HG03439 (cell line): ENCODE measurements around the gene IRAK4.
A peak's percentile ranks its signal among the peaks of the same experiment; 100 is the strongest.

Source experiments
- ATAC-seq: cut with Tn5 transposase; IDR thresholded peaks from one replicate; pipeline ENCODE4 v1.9.1; 2021; ENCODE audit warnings: mild to moderate bottlenecking, moderate library complexity; ENCODE audit not compliant: unreplicated experiment

Gene IRAK4

DNA sequence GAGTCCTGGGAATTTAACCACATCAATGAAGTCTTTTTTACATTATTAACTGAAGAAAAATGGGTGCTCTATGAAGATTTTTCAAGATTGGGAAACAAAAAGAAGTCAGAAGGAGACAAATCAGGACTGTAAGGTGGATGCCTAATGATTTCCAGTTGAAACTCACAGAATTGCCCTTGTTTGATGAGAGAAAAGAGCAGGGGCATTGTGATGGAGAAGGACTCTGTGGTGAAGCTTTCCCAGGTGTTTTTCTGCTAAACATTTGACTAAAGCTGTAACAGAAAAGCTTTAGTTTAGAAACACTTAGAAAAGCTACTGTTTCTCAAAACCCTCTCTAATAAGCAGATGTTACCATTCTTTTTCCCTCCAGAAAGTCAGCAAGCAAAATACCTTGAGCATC, 5.8 kb downstream of the IRAK4 start:
- no peak for ATAC-seq

DNA sequence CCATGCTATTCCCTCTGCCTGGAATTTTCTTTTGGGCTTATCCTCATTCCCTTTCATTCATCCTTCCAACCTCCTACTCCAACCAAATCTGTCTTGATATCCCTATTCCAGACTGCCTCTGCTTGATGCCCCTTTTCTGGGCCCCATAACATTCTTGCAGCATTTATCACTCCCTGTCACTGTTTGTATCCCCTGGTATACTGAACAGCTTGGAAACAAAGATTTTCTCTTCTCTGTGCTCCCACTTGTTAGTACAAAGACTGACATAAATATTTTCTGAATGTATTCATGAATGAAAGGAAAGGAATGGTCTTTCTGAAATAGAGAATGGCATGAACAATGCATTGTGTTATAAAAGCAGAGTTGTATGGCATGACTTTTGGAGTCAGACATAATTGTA, 7.5 kb downstream of the IRAK4 start:
- no peak for ATAC-seq

DNA sequence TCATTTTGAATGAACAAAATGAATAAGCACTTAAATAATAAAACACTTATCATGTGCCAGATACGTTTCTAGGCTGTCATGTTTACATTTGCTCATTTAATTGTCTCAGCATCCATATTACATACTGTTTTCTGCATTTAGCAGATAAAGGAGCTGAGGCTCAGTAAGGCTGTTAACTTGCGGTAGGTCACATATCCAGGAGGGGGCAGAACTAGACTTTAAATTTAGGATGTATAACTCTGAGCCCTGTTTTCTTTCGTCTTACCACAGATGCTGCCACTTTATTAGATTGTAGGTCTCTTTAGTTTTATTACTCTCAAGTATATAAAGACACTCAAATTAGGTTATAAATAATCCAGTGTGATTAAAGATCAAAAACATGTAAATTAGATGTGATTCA, 17.7 kb downstream of the IRAK4 start:
- ATAC-seq: no peak

- no peak for ATAC-seq
Observed at GRCh38 chr12:43786899-43787693, 28.3 kb downstream of the IRAK4 start.

DNA sequence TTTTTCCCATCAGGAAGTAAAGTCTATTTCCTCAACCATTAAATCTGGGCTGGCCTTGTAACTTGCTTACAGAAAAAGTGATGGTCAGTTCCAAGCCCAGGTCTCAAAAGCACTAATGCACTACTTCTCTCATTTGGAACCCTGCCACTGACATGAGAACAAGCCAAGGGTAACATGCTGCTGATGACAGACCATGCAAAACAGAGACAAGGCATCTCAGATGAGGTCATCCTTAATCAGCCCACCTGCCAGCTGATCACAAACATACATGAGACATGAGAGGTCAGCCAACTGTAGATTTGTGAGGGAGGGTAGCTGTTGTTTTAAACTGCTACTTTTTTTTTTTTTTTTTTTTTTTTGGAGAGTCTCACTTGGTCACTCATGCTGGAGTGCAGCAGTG, 31.2 kb downstream of the IRAK4 start:
- no peak for ATAC-seq

- ATAC-seq: no peak
Observed at GRCh38 chr12:43795716-43796280, 37.0 kb downstream of the IRAK4 start.

- no peak for ATAC-seq
Observed at GRCh38 chr12:43797561-43798217, 38.9 kb downstream of the IRAK4 start.

- ATAC-seq: no peak
Observed at GRCh38 chr12:43805149-43805859, 46.6 kb downstream of the IRAK4 start.

DNA sequence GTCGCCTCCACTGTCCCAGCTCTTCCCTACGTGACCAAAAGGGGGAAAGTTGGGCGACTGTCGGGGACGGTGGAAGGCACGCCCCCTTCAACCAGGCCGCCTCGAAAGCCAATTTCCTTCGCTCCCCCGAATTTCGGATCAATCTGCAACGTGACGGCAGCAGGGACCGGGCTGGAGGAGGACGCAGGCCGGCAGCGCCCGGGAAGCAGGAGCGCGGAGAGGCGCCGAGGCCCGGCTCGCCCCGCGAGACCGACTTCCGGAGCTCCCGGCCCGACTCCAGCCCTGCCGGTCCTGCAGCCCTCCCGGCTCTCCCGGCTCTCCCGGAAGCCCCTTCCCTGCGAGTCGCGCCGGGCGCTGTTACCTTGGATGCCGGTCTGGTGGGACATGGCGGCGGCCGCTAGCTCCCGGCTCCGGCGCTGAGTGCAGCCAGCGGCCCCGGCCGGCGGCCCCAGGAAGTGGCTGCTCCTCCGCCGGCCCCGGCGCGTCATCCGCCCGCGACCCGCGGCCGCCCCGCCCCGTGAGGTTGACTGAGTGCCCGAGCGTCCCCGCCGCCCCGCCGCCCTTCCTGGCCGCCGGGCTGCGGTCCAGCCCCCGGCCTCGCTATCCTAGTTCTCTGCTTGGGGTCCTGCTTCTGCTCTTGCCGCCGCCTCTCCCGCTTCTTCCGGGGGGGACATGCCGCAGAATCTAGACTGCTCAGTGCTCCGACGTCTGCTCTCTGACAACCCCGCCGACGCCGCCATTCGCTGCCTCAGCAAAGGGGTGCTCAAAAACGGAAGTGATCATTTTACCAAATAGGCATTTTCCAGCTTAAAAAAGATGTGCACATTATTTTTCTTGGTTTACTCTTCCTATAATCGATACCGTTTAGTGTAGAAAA, 47.3 kb downstream of the IRAK4 start, which contains the start of gene TWF1:
TWF1 (minus strand) TSS at position 458 of the 877 bp plus-strand sequence; CDS start at position 386, 72 bp downstream.
- ATAC-seq: peak; percentile 96

DNA sequence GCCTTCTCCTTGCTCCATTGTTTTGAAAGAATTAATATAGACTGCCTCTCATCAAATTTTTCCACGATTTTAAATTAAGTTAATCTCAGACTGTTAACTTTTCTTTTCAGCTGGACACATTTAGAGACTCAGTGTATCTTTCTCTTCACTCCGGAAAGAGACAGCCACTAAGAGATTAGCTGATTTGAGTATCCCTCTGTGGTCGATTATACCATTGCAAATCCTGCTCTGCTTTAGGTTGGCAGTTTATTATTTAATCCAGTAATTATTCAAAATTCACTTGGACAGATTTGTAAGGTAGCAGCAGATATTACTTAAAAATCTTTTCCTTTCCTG, 48.0 kb downstream of the IRAK4 start:
- ATAC-seq: no peak

- ATAC-seq: no peak
Observed at GRCh38 chr12:43807386-43807785, 48.6 kb downstream of the IRAK4 start.

DNA sequence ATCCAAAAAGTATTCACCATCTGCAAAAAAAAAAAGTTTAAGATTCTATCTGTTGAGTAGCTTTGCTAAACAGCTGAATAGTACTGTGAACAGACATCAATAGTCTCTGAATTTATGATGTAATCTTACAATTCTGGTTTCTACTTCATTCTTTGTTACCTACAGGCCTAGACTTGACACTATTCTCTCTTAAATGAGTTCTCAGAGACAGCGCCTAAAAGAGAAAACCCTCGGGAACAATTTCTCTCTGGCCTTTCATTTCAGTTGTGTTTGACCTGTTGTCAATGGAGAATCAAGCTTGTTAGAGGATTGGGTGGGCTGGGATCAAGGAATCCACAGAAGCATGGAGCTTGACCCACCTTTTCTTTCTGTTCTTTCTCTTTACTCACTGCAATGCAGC, 53.3 kb downstream of the IRAK4 start:
- ATAC-seq: no peak

DNA sequence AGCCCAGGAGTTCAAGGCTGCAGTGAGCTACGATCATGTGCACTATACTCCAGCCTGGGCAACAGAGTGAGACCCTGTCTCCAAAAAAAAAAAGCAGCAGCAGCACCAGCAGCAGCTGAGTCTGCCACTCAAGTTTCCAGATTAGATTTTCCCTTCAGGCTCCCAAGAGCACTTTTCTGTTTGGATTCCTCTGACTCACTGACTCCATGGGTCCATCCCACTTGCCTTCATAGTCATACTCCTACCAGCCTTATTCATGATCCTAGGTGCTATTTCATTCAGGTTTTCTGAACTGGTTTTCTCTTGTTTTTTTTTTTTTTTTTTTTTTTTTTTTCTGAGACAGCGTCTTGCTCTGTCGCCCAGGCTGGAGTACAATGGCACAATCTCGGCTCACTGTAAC, 54.2 kb downstream of the IRAK4 start:
- no peak for ATAC-seq

DNA sequence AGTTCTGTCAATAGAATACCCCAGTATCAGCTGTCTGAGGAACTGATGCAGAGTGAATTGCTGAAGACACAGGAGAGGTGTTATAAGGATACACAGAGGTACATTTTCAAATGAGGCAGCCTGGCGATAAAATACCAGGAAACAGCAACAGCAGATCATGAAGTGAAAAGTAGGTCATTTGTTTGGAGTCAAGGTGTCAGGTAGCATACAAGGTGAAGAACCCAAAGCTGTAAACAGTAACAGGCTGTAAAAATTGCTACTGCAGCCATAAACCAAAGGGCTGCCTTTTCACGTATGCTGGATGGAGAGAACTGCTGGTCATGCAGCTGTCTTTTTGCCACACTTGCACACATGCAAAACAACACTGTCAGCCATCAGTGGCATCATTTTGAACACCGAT, 56.7 kb downstream of the IRAK4 start:
- no peak for ATAC-seq

GRCh38 chr12:43816168-43816567, 57.4 kb downstream of the IRAK4 start:
- no peak for ATAC-seq

GRCh38 chr12:43824207-43824775, 65.5 kb downstream of the IRAK4 start:
- ATAC-seq: no peak

- ATAC-seq: no peak
Observed at GRCh38 chr12:43826681-43827080, 67.9 kb downstream of the IRAK4 start.

GRCh38 chr12:43827093-43827492, 68.3 kb downstream of the IRAK4 start:
- ATAC-seq: no peak

DNA sequence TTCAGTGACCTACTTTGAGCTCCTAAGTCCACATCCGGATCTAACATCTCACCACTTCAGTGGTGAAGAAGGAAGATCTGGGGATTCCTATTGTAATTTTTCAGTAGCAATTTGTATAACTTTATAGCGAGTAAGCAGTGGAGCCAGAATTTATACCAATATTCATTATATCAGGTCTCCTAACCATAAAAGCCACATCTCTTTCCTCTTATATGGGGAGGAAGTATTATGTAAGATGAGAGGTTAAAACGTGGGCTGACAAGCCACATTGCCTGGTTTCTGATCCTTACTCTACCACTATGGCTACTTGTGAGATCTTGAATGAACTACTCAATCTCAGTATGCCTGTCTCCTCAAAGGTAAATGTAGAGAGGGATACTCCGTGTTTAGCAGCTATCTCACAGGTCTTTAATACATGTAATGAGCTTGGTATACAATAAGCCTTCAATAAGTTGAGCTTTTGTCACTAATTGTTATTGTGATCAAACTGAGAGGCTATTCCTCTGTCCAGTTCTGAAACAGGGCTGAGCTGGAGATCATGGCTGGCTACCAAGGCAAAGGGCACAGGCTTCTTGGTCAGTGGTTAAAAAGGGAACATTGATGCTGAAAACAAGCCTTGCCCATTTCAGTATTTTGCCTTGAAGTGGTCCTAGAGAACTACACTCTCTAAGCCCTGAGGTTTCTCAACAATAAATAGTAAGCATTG, 73.9 kb downstream of the IRAK4 start:
- no peak for ATAC-seq

DNA sequence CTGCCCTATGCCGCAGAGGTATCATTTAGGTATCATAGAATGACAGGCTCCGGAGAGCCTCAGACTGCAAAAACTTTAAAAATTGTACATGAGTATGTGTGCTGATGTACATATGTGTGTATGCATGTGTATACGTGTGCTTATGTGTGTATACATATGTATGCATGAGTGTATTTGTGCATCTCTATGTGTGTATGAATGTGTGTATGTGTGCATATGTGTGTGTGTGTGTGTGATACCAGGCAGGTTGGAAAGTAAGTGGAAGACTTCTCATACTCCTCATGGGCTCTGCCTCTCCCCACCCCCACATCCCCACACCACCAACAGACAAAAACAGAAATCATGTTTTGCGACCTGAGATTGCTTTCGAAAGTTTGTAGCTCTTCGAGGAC, 76.5 kb downstream of the IRAK4 start:
- ATAC-seq: peak; percentile 8
